ENCODE results near the gene POU4F2.

The POU4F2 gene

GRCh38 chr4:146638786-146639505, at the start of gene POU4F2:
Gene POU4F2, plus strand, starts transcription at chr4:146638893. Its CDS starts 248 bp downstream, at chr4:146639141.
- DNase-seq (ENCODE audit: low spot score), result no peak

GRCh38 chr4:146590801-146591200, 47.9 kb upstream of the POU4F2 start:
- no peak for DNase-seq (ENCODE audit: low spot score)

GRCh38 chr4:146592019-146592418, 46.7 kb upstream of the POU4F2 start:
- DNase-seq (ENCODE audit: low spot score), result no peak

- DNase-seq (ENCODE audit: low spot score), result no peak
Measured at GRCh38 chr4:146632770-146633470, 5.8 kb upstream of the POU4F2 start.

- DNase-seq (ENCODE audit: low spot score), result no peak
Measured at GRCh38 chr4:146633471-146633800, 5.3 kb upstream of the POU4F2 start.

- no peak for DNase-seq (ENCODE audit: low spot score)
Measured at GRCh38 chr4:146634825-146635224, 3.9 kb upstream of the POU4F2 start.

- DNase-seq (ENCODE audit: low spot score), result no peak
Measured at GRCh38 chr4:146637621-146638332, 916 bp upstream of the POU4F2 start.

GRCh38 chr4:146638333-146638785, 334 bp upstream of the POU4F2 start:
- no peak for DNase-seq (ENCODE audit: low spot score)

GRCh38 chr4:146639506-146639932, 826 bp downstream of the POU4F2 start:
- DNase-seq (ENCODE audit: low spot score), result no peak

- no peak for DNase-seq (ENCODE audit: low spot score)
Measured at GRCh38 chr4:146640021-146640464, 1.4 kb downstream of the POU4F2 start.

GRCh38 chr4:146640465-146641061, 1.9 kb downstream of the POU4F2 start:
- no peak for DNase-seq (ENCODE audit: low spot score)

GRCh38 chr4:146641762-146642161, 3.1 kb downstream of the POU4F2 start:
- no peak for DNase-seq (ENCODE audit: low spot score)

GRCh38 chr4:146643812-146644401, 5.2 kb downstream of the POU4F2 start:
- DNase-seq (ENCODE audit: low spot score), result no peak

GRCh38 chr4:146645921-146646320, 7.2 kb downstream of the POU4F2 start:
- DNase-seq (ENCODE audit: low spot score), result no peak

GRCh38 chr4:146646593-146647325, 8.1 kb downstream of the POU4F2 start:
- no peak for DNase-seq (ENCODE audit: low spot score)

GRCh38 chr4:146647615-146648460, 9.1 kb downstream of the POU4F2 start:
- no peak for DNase-seq (ENCODE audit: low spot score)

- DNase-seq (ENCODE audit: low spot score), result no peak
Measured at GRCh38 chr4:146648461-146648783, 9.7 kb downstream of the POU4F2 start.

- no peak for DNase-seq (ENCODE audit: low spot score)
Measured at GRCh38 chr4:146649232-146649631, 10.5 kb downstream of the POU4F2 start.

GRCh38 chr4:146650034-146650433, 11.3 kb downstream of the POU4F2 start:
- no peak for DNase-seq (ENCODE audit: low spot score)

- DNase-seq (ENCODE audit: low spot score), result no peak
Measured at GRCh38 chr4:146654687-146655520, 16.2 kb downstream of the POU4F2 start.
